Measurements from ENCODE around the gene CYBB. TPM values are rescaled to one million over a fixed set of nuclear protein-coding genes. Genes with fewer than 3 reads are reported as not detected.

Gene CYBB
- total RNA-seq, 2 donors from 2014 or later = 38.7 to 39.9 TPM

DNA sequence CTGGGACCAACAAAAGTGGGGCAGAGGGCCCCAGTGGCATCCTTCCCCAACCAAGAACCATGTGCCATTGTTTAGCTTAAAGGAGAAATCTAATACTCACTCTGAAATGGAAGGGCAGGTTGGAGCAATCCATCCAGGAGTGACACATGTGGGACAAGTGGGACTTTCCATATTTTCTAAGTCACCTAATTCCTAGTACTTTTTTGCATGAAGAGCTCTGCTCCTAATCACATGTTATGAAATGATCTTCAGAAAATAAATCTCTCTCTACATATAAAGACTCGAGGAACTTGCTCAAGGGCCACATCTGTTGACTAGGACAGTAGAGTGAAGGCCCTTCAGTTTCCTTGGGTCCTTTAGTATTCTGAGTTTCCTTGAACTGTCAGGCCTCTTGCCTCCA, 2.5 kb downstream of the CYBB start:
- H3K27ac ChIP-seq = no peak overlapping the region
- DNase-seq (ENCODE audit: low spot score) (no peak), ATAC-seq (ENCODE audit: insufficient number of reproducible peaks, low FRiP score, low read depth) (no peak)
- H3K36me3 ChIP-seq = no peaks in the 10 kb centered on the region
- no peak overlapping the region for H3K4me3 ChIP-seq
- H3K4me1 ChIP-seq (ENCODE audit: control insufficient read depth in 1 of 2, low read depth in 2 of 2) = no peaks in the 10 kb centered on the region
- TF ChIP-seq, protein P1, sequence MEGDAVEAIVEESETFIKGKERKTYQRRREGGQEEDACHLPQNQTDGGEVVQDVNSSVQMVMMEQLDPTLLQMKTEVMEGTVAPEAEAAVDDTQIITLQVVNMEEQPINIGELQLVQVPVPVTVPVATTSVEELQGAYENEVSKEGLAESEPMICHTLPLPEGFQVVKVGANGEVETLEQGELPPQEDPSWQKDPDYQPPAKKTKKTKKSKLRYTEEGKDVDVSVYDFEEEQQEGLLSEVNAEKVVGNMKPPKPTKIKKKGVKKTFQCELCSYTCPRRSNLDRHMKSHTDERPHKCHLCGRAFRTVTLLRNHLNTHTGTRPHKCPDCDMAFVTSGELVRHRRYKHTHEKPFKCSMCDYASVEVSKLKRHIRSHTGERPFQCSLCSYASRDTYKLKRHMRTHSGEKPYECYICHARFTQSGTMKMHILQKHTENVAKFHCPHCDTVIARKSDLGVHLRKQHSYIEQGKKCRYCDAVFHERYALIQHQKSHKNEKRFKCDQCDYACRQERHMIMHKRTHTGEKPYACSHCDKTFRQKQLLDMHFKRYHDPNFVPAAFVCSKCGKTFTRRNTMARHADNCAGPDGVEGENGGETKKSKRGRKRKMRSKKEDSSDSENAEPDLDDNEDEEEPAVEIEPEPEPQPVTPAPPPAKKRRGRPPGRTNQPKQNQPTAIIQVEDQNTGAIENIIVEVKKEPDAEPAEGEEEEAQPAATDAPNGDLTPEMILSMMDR (IDR thresholded peaks at IDR 0.05) = no peak
- no peaks in the 10 kb centered on the region for H3K9me3 ChIP-seq
- no peaks in the 10 kb centered on the region for H3K27me3 ChIP-seq (replicated peaks; ENCODE audit: insufficient read depth)

DNA sequence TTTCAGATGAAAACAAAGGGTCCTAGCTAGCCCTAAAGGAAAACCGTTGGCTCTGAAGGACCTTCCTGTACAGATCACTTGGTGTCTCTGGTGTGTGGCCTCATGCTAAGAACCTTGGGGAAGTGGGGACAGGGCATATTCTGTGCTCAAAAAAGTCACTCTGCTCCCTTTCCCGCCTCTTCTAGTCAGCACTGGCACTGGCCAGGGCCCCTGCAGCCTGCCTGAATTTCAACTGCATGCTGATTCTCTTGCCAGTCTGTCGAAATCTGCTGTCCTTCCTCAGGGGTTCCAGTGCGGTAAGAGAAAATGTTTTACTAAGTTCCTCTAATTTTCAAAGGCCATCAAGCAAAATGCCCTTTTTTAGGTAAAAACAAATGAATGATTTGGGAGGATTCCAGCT, 3.4 kb downstream of the CYBB start:
- DNase-seq (ENCODE audit: low spot score) (no peak), ATAC-seq (ENCODE audit: insufficient number of reproducible peaks, low FRiP score, low read depth) (no peak)
- TF ChIP-seq, protein P1 (IDR thresholded peaks at IDR 0.05) = no peak
- H3K4me3 ChIP-seq = no peak overlapping the region
- H3K27ac ChIP-seq = no peak overlapping the region
- no peaks in the 10 kb centered on the region for H3K36me3 ChIP-seq
- H3K27me3 ChIP-seq (replicated peaks; ENCODE audit: insufficient read depth) = no peaks in the 10 kb centered on the region
- no peaks in the 10 kb centered on the region for H3K9me3 ChIP-seq
- no peaks in the 10 kb centered on the region for H3K4me1 ChIP-seq (ENCODE audit: control insufficient read depth in 1 of 2, low read depth in 2 of 2)

DNA sequence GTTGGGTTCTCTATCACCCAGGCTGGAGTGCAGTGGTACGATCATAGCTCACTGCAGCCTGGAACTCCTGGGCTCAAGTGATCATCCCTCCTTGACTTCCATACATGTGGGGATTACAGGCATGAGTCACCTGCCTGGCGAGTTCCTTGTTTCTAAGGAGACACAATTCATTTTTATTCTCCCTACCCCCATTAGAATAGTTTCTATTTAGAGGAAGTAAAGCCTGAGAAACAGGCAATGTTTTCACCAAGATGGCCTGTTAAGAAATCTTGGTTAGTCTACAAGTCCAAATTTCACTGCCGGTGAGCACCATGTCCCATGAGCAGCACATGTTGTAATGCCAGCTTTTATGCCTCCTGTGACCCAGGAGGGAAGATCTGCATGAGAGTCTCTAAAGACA, 5.7 kb downstream of the CYBB start:
- no peak overlapping the region for H3K4me3 ChIP-seq
- no peaks in the 10 kb centered on the region for H3K36me3 ChIP-seq
- TF ChIP-seq, protein P1 (IDR thresholded peaks at IDR 0.05) = no peak
- no peaks in the 10 kb centered on the region for H3K9me3 ChIP-seq
- H3K27ac ChIP-seq = no peak overlapping the region
- DNase-seq (ENCODE audit: low spot score) (no peak), ATAC-seq (ENCODE audit: insufficient number of reproducible peaks, low FRiP score, low read depth) (no peak)
- no peaks in the 10 kb centered on the region for H3K27me3 ChIP-seq (replicated peaks; ENCODE audit: insufficient read depth)
- no peaks in the 10 kb centered on the region for H3K4me1 ChIP-seq (ENCODE audit: control insufficient read depth in 1 of 2, low read depth in 2 of 2)

DNA sequence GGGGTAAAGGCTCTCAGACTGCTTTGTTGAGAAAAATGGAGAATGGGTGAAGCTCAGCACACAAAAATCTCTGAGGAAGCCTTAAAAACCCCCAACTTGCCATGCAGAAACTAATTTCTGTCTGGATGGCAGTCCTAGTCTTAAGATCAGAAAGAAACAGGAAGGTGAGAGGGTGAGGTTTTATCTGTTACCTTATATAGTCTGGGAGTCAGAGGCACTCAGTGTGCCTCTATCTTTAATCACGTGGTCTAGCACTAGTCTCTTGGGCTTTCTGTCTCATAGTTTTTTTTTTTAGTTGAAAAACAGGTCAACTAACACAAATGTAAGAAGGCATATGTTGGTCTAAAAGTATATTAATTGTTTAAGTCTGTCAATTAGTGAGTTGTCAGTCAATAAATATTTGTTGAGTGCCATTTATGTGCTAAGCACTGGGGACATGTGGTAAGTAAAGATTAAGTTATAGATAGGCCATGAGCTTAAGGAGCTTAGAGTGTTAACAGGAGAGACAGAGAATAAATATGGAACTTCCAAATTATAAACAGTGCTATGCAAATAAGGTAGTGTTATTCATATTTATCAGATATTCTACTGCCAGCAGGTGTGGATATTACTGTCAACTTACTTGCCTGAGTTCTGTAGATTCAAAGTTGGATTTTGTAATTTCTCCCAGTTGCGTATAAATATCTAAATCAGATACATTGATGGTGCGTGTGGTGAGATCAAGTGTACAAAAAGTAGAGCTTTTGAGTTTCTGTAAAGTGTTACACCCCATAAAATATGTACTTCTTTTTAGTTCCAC, 7.0 kb downstream of the CYBB start:
- no peak for ATAC-seq (ENCODE audit: insufficient number of reproducible peaks, low FRiP score, low read depth)
- no peaks in the 10 kb centered on the region for H3K9me3 ChIP-seq
- TF ChIP-seq, protein P1 (IDR thresholded peaks at IDR 0.05) = no peak
- H3K4me3 ChIP-seq = no peak overlapping the region
- no peak overlapping the region for H3K27ac ChIP-seq
- no peak for DNase-seq (ENCODE audit: low spot score)
- no peaks in the 10 kb centered on the region for H3K36me3 ChIP-seq
- no peaks in the 10 kb centered on the region for H3K4me1 ChIP-seq (ENCODE audit: control insufficient read depth in 1 of 2, low read depth in 2 of 2)
- H3K27me3 ChIP-seq (replicated peaks; ENCODE audit: insufficient read depth) = no peaks in the 10 kb centered on the region

DNA sequence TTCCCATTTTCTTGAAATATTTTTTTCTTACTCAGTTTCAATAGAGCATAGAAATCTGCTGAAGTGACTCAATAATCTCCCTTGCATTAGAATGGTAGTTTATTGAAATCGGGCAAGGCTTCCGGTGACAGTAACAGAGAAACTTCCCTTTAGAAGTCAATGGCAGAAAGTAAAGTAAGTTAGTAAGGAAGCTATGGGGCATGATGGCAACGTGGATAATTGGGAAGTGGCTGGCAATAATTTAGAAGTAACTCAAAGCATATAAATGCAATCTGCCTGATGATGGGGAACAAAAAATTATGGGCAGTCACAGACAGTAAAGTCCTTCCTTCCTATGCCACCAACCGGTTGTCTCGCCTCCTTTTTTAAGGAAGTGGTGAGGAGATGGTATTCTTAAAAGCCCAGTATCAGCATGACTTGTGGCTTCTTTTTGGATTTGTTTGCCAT, 7.6 kb downstream of the CYBB start:
- H3K4me3 ChIP-seq = no peak overlapping the region
- no peaks in the 10 kb centered on the region for H3K4me1 ChIP-seq (ENCODE audit: control insufficient read depth in 1 of 2, low read depth in 2 of 2)
- DNase-seq (ENCODE audit: low spot score) (no peak), ATAC-seq (ENCODE audit: insufficient number of reproducible peaks, low FRiP score, low read depth) (no peak)
- TF ChIP-seq, protein P1 (IDR thresholded peaks at IDR 0.05) = no peak
- H3K27me3 ChIP-seq (replicated peaks; ENCODE audit: insufficient read depth) = no peaks in the 10 kb centered on the region
- no peaks in the 10 kb centered on the region for H3K36me3 ChIP-seq
- H3K9me3 ChIP-seq = no peaks in the 10 kb centered on the region
- no peak overlapping the region for H3K27ac ChIP-seq

Measured in thoracic aorta (tissue), 2 donors.